Activated CD4-positive, alpha-beta memory T cell treated with anti-CD3 and anti-CD28 coated beads for 36 hours (primary cell): ENCODE data around the gene SLCO3A1. TPM values are rescaled to one million over a fixed set of nuclear protein-coding genes. Genes with fewer than 3 reads are reported as not detected.
A peak's percentile ranks its signal among the peaks of the same experiment; 100 is the strongest.
"Not testable (repeated sequence)": the region's sequence is repeated elsewhere in the genome, so short reads cannot be mapped to it uniquely, and the experiment has no call there.

Source experiments
- CTCF ChIA-PET: fragments of 350-600 bp; sonication (Branson Sonifier 250); formaldehyde crosslinking; loops from one replicate; lab custom pipeline; 2021; ENCODE audit warnings: antibody characterized with exemption, inconsistent platforms; lab: Charles Lee
- POLR2A ChIA-PET: fragments of 350-600 bp; sonication (Branson Sonifier 250); formaldehyde crosslinking; loops from one replicate; lab custom pipeline; 2021; ENCODE audit warnings: antibody characterized with exemption; lab: Charles Lee
- DNase-seq: peaks from one replicate; pipeline ENCODE4 v3.0.0-alpha.2; 2020
- H3K27ac Mint-ChIP-seq: one replicate; pipeline ENCODE4 v1.8.0; 2021; ENCODE audit warnings: mixed read lengths
- H3K27me3 Mint-ChIP-seq: one replicate; pipeline ENCODE4 v1.8.0; 2021; ENCODE audit warnings: mixed read lengths
- H3K36me3 Mint-ChIP-seq: one replicate; pipeline ENCODE4 v1.8.0; 2021; ENCODE audit warnings: mixed read lengths
- H3K4me1 Mint-ChIP-seq: one replicate; pipeline ENCODE4 v1.8.0; 2021; ENCODE audit warnings: low read depth, mixed read lengths
- H3K4me3 Mint-ChIP-seq: one replicate; pipeline ENCODE4 v1.8.0; 2021; ENCODE audit warnings: mild to moderate bottlenecking, mixed read lengths
- H3K9me3 Mint-ChIP-seq: one replicate; pipeline ENCODE4 v1.8.0; 2021; ENCODE audit warnings: mixed read lengths
- intact Hi-C: fragments of 100-400 bp; cut with micrococcal nuclease; formaldehyde crosslinking; loops from one replicate; pipeline ENCODE4 v1.15.1; 2023
- total RNA-seq, 2 experiments: library from RNA; stranded (reverse); gene quantifications; one replicate each; pipeline ENCODE4 v1.2.3, GENCODE V29; 2021

SLCO3A1 gene
- total RNA-seq, 2 experiments from 2014 or later = 10.8 to 12.7 TPM

- Mint-ChIP-seq H3K9me3 (no peaks in the 10 kb centered on the region), H3K36me3 (no peaks in the 10 kb centered on the region), H3K4me1 (peaks cover 39% of the 10 kb centered on the region), H3K27ac (no peak overlapping the region), H3K4me3 (no peak overlapping the region), H3K27me3 (no peaks in the 10 kb centered on the region)
- ChIA-PET POLR2A (no interaction called here), CTCF (no interaction called here)
- intact Hi-C loops = no loop called here
- peak; percentile 16 for DNase-seq
These were observed 107.8 kb downstream of the SLCO3A1 start for GRCh38 chr15:91961357-91961756.

- H3K9me3 Mint-ChIP-seq, H3K27me3 Mint-ChIP-seq, H3K36me3 Mint-ChIP-seq, POLR2A ChIA-PET, H3K4me3 Mint-ChIP-seq, H3K27ac Mint-ChIP-seq, DNase-seq, intact Hi-C loops: not testable (repeated sequence)
- H3K4me1 Mint-ChIP-seq = peaks cover 43% of the 10 kb centered on the region
- CTCF ChIA-PET = interaction anchor here (1.4 kb wide), 1 partner anchor 109 kb away, joined by 3 read pairs; no protein-coding TSS in a partner anchor
These were observed 110.2 kb downstream of the SLCO3A1 start for GRCh38 chr15:91963747-91964146.

GRCh38 chr15:91965501-91966193 is 112.1 kb downstream of the SLCO3A1 start:
- H3K27ac Mint-ChIP-seq = no peak overlapping the region
- H3K27me3 Mint-ChIP-seq = no peaks in the 10 kb centered on the region
- CTCF ChIA-PET = no interaction called here
- DNase-seq = no peak
- intact Hi-C loops = no loop called here
- no peaks in the 10 kb centered on the region for H3K36me3 Mint-ChIP-seq
- H3K9me3 Mint-ChIP-seq = no peaks in the 10 kb centered on the region
- no peak overlapping the region for H3K4me3 Mint-ChIP-seq
- H3K4me1 Mint-ChIP-seq = peaks cover 42% of the 10 kb centered on the region
- POLR2A ChIA-PET = no interaction called here

GRCh38 chr15:91966194-91966552 is 112.7 kb downstream of the SLCO3A1 start:
- Mint-ChIP-seq H3K4me1 (peaks cover 39% of the 10 kb centered on the region), H3K27ac (no peak overlapping the region), H3K4me3 (no peak overlapping the region), H3K36me3 (no peaks in the 10 kb centered on the region), H3K9me3 (no peaks in the 10 kb centered on the region), H3K27me3 (no peaks in the 10 kb centered on the region)
- POLR2A ChIA-PET = no interaction called here
- no peak for DNase-seq
- CTCF ChIA-PET = no interaction called here
- intact Hi-C loops = no loop called here

- peaks cover 34% of the 10 kb centered on the region for H3K4me1 Mint-ChIP-seq
- intact Hi-C loops = no loop called here
- DNase-seq = no peak
- H3K27ac Mint-ChIP-seq = no peak overlapping the region
- H3K4me3 Mint-ChIP-seq = no peak overlapping the region
- CTCF ChIA-PET = no interaction called here
- no peaks in the 10 kb centered on the region for H3K36me3 Mint-ChIP-seq
- POLR2A ChIA-PET = no interaction called here
- no peaks in the 10 kb centered on the region for H3K9me3 Mint-ChIP-seq
- H3K27me3 Mint-ChIP-seq = no peaks in the 10 kb centered on the region
These were observed 114.6 kb downstream of the SLCO3A1 start for GRCh38 chr15:91967935-91968606.

- ChIA-PET POLR2A (interaction anchor here (0.7 kb wide), 1 partner anchor 90 kb away, joined by 3 read pairs; no protein-coding TSS in a partner anchor), CTCF (no interaction called here)
- H3K27me3 Mint-ChIP-seq = no peaks in the 10 kb centered on the region
- H3K9me3 Mint-ChIP-seq = no peaks in the 10 kb centered on the region
- H3K36me3 Mint-ChIP-seq = no peaks in the 10 kb centered on the region
- intact Hi-C loops = no loop called here
- H3K4me3 Mint-ChIP-seq = no peak overlapping the region
- peaks cover 34% of the 10 kb centered on the region for H3K4me1 Mint-ChIP-seq
- no peak for DNase-seq
- H3K27ac Mint-ChIP-seq = no peak overlapping the region
These were observed 115.1 kb downstream of the SLCO3A1 start for GRCh38 chr15:91968610-91969009.

GRCh38 chr15:91970142-91970541 is 116.6 kb downstream of the SLCO3A1 start:
- H3K4me3 Mint-ChIP-seq = no peak overlapping the region
- H3K4me1 Mint-ChIP-seq = peaks cover 26% of the 10 kb centered on the region
- no peaks in the 10 kb centered on the region for H3K27me3 Mint-ChIP-seq
- CTCF ChIA-PET = interaction anchor here (0.9 kb wide), 1 partner anchor 264 kb away, joined by 3 read pairs; no protein-coding TSS in a partner anchor
- intact Hi-C loops = no loop called here
- no peak overlapping the region for H3K27ac Mint-ChIP-seq
- no peaks in the 10 kb centered on the region for H3K36me3 Mint-ChIP-seq
- no peaks in the 10 kb centered on the region for H3K9me3 Mint-ChIP-seq
- DNase-seq = no peak
- POLR2A ChIA-PET = no interaction called here

- H3K9me3 Mint-ChIP-seq = no peaks in the 10 kb centered on the region
- H3K27me3 Mint-ChIP-seq = no peaks in the 10 kb centered on the region
- CTCF ChIA-PET = no interaction called here
- no peak overlapping the region for H3K4me3 Mint-ChIP-seq
- peaks cover 13% of the 10 kb centered on the region for H3K4me1 Mint-ChIP-seq
- no peaks in the 10 kb centered on the region for H3K36me3 Mint-ChIP-seq
- DNase-seq = no peak
- POLR2A ChIA-PET = no interaction called here
- H3K27ac Mint-ChIP-seq = no peak overlapping the region
- intact Hi-C loops = no loop called here
These were observed 120.0 kb downstream of the SLCO3A1 start for GRCh38 chr15:91973481-91973880.

GRCh38 chr15:91974321-91974720 is 120.8 kb downstream of the SLCO3A1 start:
- Mint-ChIP-seq H3K36me3 (no peaks in the 10 kb centered on the region), H3K27ac (no peak overlapping the region), H3K9me3 (no peaks in the 10 kb centered on the region), H3K4me3 (no peak overlapping the region), H3K4me1 (peaks cover 15% of the 10 kb centered on the region), H3K27me3 (no peaks in the 10 kb centered on the region)
- intact Hi-C loops = no loop called here
- CTCF ChIA-PET = no interaction called here
- no peak for DNase-seq
- POLR2A ChIA-PET = no interaction called here

- no peak for DNase-seq
- intact Hi-C loops = no loop called here
- Mint-ChIP-seq H3K27ac (no peak overlapping the region), H3K9me3 (no peaks in the 10 kb centered on the region), H3K36me3 (no peaks in the 10 kb centered on the region), H3K4me3 (no peak overlapping the region), H3K27me3 (no peaks in the 10 kb centered on the region), H3K4me1 (peaks cover 12% of the 10 kb centered on the region)
- CTCF ChIA-PET = interaction anchor here (0.6 to 1.5 kb wide), 2 partner anchors 11 to 104 kb away, joined by 3 read pairs; no protein-coding TSS in a partner anchor
- POLR2A ChIA-PET = no interaction called here
These were observed 121.9 kb downstream of the SLCO3A1 start for GRCh38 chr15:91975241-91975978.

- ChIA-PET CTCF (interaction anchor here (1.2 kb wide), 1 partner anchor 21 kb away, joined by 3 read pairs; no protein-coding TSS in a partner anchor), POLR2A (no interaction called here)
- Mint-ChIP-seq H3K27me3 (no peaks in the 10 kb centered on the region), H3K27ac (no peak overlapping the region), H3K36me3 (no peaks in the 10 kb centered on the region), H3K9me3 (no peaks in the 10 kb centered on the region), H3K4me1 (peaks cover 14% of the 10 kb centered on the region), H3K4me3 (no peak overlapping the region)
- intact Hi-C loops = no loop called here
- DNase-seq = no peak
These were observed 123.5 kb downstream of the SLCO3A1 start for GRCh38 chr15:91976966-91977365.

GRCh38 chr15:91980502-91981267 is 127.2 kb downstream of the SLCO3A1 start:
- H3K36me3 Mint-ChIP-seq = no peaks in the 10 kb centered on the region
- H3K27ac Mint-ChIP-seq = no peak overlapping the region
- no peaks in the 10 kb centered on the region for H3K27me3 Mint-ChIP-seq
- no peak overlapping the region for H3K4me3 Mint-ChIP-seq
- POLR2A ChIA-PET = no interaction called here
- no peaks in the 10 kb centered on the region for H3K9me3 Mint-ChIP-seq
- peaks cover 14% of the 10 kb centered on the region for H3K4me1 Mint-ChIP-seq
- no peak for DNase-seq
- CTCF ChIA-PET = no interaction called here
- intact Hi-C loops = no loop called here
